ENCODE results near the gene HAUS6.

The HAUS6 gene

GRCh38 chr9:19087106-19088000, 15.4 kb downstream of the HAUS6 start:
- Histone ChIP-seq H3K27me3 (ENCODE audit: insufficient read depth, low read depth) (no peaks in the 10 kb centered on the region), H3K36me3 (ENCODE audit: insufficient read depth) (peaks cover 16% of the 10 kb centered on the region; the same call in 1 of the 2 replicates), H3K27ac (no peak overlapping the region), H2AFZ (ENCODE audit: low read depth) (no peak overlapping the region), H3K4me1 (ENCODE audit: low read depth, poor library complexity, severe bottlenecking) (no peaks in the 10 kb centered on the region), H3K4me2 (no peak overlapping the region), H4K20me1 (ENCODE audit: insufficient read depth) (no peaks in the 10 kb centered on the region), H3K4me3 (IDR thresholded peaks at IDR 0.05; ENCODE audit: insufficient read depth, low read depth, low read length) (no peak overlapping the region), H3K79me2 (ENCODE audit: insufficient read depth, low read depth) (no peaks in the 10 kb centered on the region), H3K9ac (no peak overlapping the region)
- TF ChIP-seq CTCF (conservative IDR thresholded peaks at IDR 0.05; ENCODE audit: low read depth, low read length) = no peak

- TF ChIP-seq CTCF (conservative IDR thresholded peaks at IDR 0.05; ENCODE audit: low read depth, low read length) = peak; percentile 64
- peaks cover 5% of the 10 kb centered on the region; the same call in 1 of the 2 replicates for H3K36me3 ChIP-seq (ENCODE audit: insufficient read depth)
- H4K20me1 ChIP-seq (ENCODE audit: insufficient read depth) = no peaks in the 10 kb centered on the region
- H3K4me1 ChIP-seq (ENCODE audit: low read depth, poor library complexity, severe bottlenecking) = no peaks in the 10 kb centered on the region
- no peak overlapping the region for H3K4me3 ChIP-seq (IDR thresholded peaks at IDR 0.05; ENCODE audit: insufficient read depth, low read depth, low read length)
- H3K27ac ChIP-seq = no peak overlapping the region
- H3K27me3 ChIP-seq (ENCODE audit: insufficient read depth, low read depth) = no peaks in the 10 kb centered on the region
- H3K79me2 ChIP-seq (ENCODE audit: insufficient read depth, low read depth) = no peaks in the 10 kb centered on the region
- no peak overlapping the region for H2AFZ ChIP-seq (ENCODE audit: low read depth)
- H3K4me2 ChIP-seq = no peak overlapping the region
- H3K9ac ChIP-seq = no peak overlapping the region
Observed at GRCh38 chr9:19085295-19085694, 17.4 kb downstream of the HAUS6 start.

- peaks cover 2% of the 10 kb centered on the region for H3K36me3 ChIP-seq (ENCODE audit: insufficient read depth)
- H3K4me1 ChIP-seq (ENCODE audit: low read depth, poor library complexity, severe bottlenecking) = no peaks in the 10 kb centered on the region
- H3K27me3 ChIP-seq (ENCODE audit: insufficient read depth, low read depth) = no peaks in the 10 kb centered on the region
- no peaks in the 10 kb centered on the region for H3K79me2 ChIP-seq (ENCODE audit: insufficient read depth, low read depth)
- no peak overlapping the region for H3K9ac ChIP-seq
- H3K27ac ChIP-seq = no peak overlapping the region
- H3K4me3 ChIP-seq (IDR thresholded peaks at IDR 0.05; ENCODE audit: insufficient read depth, low read depth, low read length) = no peak overlapping the region
- TF ChIP-seq CTCF (conservative IDR thresholded peaks at IDR 0.05; ENCODE audit: low read depth, low read length) = no peak
- no peak overlapping the region for H3K4me2 ChIP-seq
- H2AFZ ChIP-seq (ENCODE audit: low read depth) = no peak overlapping the region
- H4K20me1 ChIP-seq (ENCODE audit: insufficient read depth) = no peaks in the 10 kb centered on the region
Observed at GRCh38 chr9:19074836-19075235, 27.9 kb downstream of the HAUS6 start.

GRCh38 chr9:19074229-19074628, 28.5 kb downstream of the HAUS6 start:
- Histone ChIP-seq H2AFZ (ENCODE audit: low read depth) (no peak overlapping the region), H3K27ac (no peak overlapping the region), H3K79me2 (ENCODE audit: insufficient read depth, low read depth) (no peaks in the 10 kb centered on the region), H3K27me3 (ENCODE audit: insufficient read depth, low read depth) (no peaks in the 10 kb centered on the region), H4K20me1 (ENCODE audit: insufficient read depth) (no peaks in the 10 kb centered on the region), H3K36me3 (ENCODE audit: insufficient read depth) (peaks cover 2% of the 10 kb centered on the region), H3K4me1 (ENCODE audit: low read depth, poor library complexity, severe bottlenecking) (no peaks in the 10 kb centered on the region), H3K4me3 (IDR thresholded peaks at IDR 0.05; ENCODE audit: insufficient read depth, low read depth, low read length) (no peak overlapping the region), H3K9ac (no peak overlapping the region), H3K4me2 (no peak overlapping the region)
- TF ChIP-seq CTCF (conservative IDR thresholded peaks at IDR 0.05; ENCODE audit: low read depth, low read length) = no peak
